ENCODE measurements around the gene FGF12. TPM values are rescaled to one million over a fixed set of nuclear protein-coding genes. Genes with fewer than 3 reads are reported as not detected.
A peak's percentile ranks its signal among the peaks of the same experiment; 100 is the strongest.

FGF12 gene
- total RNA-seq, 1 experiment from 2014 or later = 0.09 TPM

DNA sequence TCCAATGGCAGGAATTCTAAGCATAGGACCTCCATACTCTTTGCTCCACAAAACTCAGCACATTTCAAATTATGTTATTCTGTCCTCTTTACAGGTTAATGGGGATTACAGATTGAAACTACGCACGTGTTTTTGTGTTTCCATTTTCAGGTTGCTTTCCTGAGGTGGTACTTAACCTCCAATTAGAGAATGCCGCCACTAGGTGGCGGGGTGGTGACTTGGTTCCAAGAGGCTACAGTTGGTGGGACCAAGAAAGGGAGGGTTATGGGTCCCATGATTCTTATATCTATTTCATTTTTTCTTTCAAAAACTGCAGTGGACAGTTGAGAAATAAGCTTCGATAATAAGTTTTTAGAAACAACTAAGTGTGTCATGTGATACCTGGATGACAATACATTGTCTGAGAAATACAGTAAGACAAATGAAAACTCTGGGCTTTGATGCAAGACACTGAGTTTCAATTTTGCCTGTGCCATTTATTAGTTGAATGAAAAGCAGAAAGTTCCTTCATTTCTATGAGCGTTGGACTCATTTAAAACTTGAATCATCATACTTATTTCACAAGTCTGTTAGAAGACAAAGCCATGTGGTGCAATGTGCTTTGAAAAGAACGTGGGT, 539.0 kb downstream of the FGF12 start:
- POLR2A ChIA-PET = interaction anchor here (0.7 to 2.3 kb wide), 2 partner anchors 234 to 258 kb away, joined by 3 to 8 read pairs; no protein-coding TSS in a partner anchor
- H3K27me3 Mint-ChIP-seq (ENCODE audit: insufficient read depth, unreplicated experiment) = no peaks in the 10 kb centered on the region
- no TSS peak for BruUV-seq (replicated peaks)
- peaks cover 6% of the 10 kb centered on the region for H3K4me1 Mint-ChIP-seq (ENCODE audit: insufficient read depth, unreplicated experiment)
- intact Hi-C loops (cut with micrococcal nuclease) = loop anchor here (1.0 to 10.0 kb wide), 3 partner anchors 235 to 774 kb away; no protein-coding TSS in a partner anchor
- peak; percentile 68 for TF ChIP-seq CTCF (IDR thresholded peaks at IDR 0.05; ENCODE audit: unreplicated experiment)
- no peak overlapping the region for H3K27ac Mint-ChIP-seq (ENCODE audit: low read depth, unreplicated experiment)
- no peaks in the 10 kb centered on the region for H3K9me3 Mint-ChIP-seq (ENCODE audit: unreplicated experiment)
- no peaks in the 10 kb centered on the region for H3K36me3 Mint-ChIP-seq (ENCODE audit: insufficient read depth, unreplicated experiment)
- CTCF ChIA-PET = interaction anchor here (0.6 to 4.5 kb wide), 27 partner anchors 10 to 768 kb away, joined by 3 to 54 read pairs (median 4); no protein-coding TSS in a partner anchor
- no peak overlapping the region for H3K4me3 Mint-ChIP-seq (ENCODE audit: unreplicated experiment)
- DNase-seq (ENCODE audit: unreplicated experiment) = peak; percentile 71

DNA sequence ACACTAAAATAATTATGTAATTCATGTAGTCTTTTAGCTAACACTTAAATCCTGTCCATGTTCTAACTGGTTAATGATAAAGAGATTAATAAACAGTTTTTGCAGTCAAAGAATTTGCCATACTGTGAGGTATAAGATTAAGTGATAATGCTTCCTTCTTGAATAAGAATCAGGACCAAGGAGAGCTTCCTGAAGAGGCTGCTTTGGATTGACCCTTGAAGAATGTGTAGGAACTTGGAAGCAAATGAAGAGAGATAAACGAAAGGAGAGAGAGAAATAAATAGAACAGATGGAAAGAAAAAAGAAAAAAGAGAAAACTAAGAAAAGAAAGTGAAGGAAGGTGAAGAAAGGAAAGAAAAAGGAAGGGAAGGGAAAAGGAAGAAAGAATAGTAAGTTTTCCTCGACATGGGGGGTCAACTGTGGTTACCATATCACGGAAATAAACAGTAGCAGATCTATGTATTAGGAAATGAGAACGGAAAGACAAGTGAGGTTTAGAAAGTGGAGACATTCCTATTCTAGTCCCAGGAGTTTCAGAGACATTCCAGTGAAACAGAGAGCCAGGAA, 539.8 kb downstream of the FGF12 start:
- no peak overlapping the region for H3K27ac Mint-ChIP-seq (ENCODE audit: low read depth, unreplicated experiment)
- H3K9me3 Mint-ChIP-seq (ENCODE audit: unreplicated experiment) = no peaks in the 10 kb centered on the region
- no peaks in the 10 kb centered on the region for H3K36me3 Mint-ChIP-seq (ENCODE audit: insufficient read depth, unreplicated experiment)
- TF ChIP-seq CTCF (IDR thresholded peaks at IDR 0.05; ENCODE audit: unreplicated experiment) = no peak
- no peaks in the 10 kb centered on the region for H3K27me3 Mint-ChIP-seq (ENCODE audit: insufficient read depth, unreplicated experiment)
- DNase-seq (ENCODE audit: unreplicated experiment) = no peak
- POLR2A ChIA-PET = interaction anchor here (0.6 to 2.3 kb wide), 5 partner anchors 26 to 610 kb away, joined by 3 to 8 read pairs (median 3); no protein-coding TSS in a partner anchor
- intact Hi-C loops (cut with micrococcal nuclease) = loop anchor here (1.0 to 10.0 kb wide), 3 partner anchors 236 to 773 kb away; no protein-coding TSS in a partner anchor
- peak overlapping the region; percentile 0 for H3K4me3 Mint-ChIP-seq (ENCODE audit: unreplicated experiment)
- BruUV-seq (replicated peaks) = no TSS peak
- peaks cover 6% of the 10 kb centered on the region for H3K4me1 Mint-ChIP-seq (ENCODE audit: insufficient read depth, unreplicated experiment)
- CTCF ChIA-PET = interaction anchor here (0.5 to 4.5 kb wide), 26 partner anchors 9 to 1543 kb away, joined by 3 to 54 read pairs (median 4); no protein-coding TSS in a partner anchor

DNA sequence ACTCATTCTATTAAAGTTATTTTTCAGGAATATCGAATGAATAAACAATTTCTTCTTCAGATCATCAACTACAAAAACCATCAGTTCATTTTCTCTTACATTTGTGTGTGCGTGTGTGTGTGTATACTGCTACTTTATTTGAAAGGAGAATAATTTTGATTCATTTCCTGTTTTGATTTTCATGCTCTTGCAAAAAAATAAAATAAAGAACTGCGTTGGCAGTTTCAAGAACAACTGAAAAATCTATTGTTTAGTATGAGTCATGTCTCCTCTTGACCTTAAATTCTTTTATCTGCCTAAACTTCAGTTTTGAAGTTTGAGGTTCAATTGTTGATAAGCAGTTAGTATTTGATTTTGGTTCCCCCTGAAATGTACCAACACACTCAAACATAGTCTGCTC, 540.8 kb downstream of the FGF12 start:
- intact Hi-C loops (cut with micrococcal nuclease) = loop anchor here (10.0 kb wide), 1 partner anchor 772 kb away; no protein-coding TSS in a partner anchor
- DNase-seq (ENCODE audit: unreplicated experiment) = no peak
- POLR2A ChIA-PET = interaction anchor here (2.3 kb wide), 1 partner anchor 236 kb away, joined by 8 read pairs; no protein-coding TSS in a partner anchor
- BruUV-seq (replicated peaks) = no TSS peak
- Mint-ChIP-seq H3K27me3 (ENCODE audit: insufficient read depth, unreplicated experiment) (no peaks in the 10 kb centered on the region), H3K9me3 (ENCODE audit: unreplicated experiment) (no peaks in the 10 kb centered on the region), H3K4me3 (ENCODE audit: unreplicated experiment) (no peak overlapping the region), H3K4me1 (ENCODE audit: insufficient read depth, unreplicated experiment) (peaks cover 6% of the 10 kb centered on the region), H3K36me3 (ENCODE audit: insufficient read depth, unreplicated experiment) (no peaks in the 10 kb centered on the region), H3K27ac (ENCODE audit: low read depth, unreplicated experiment) (no peak overlapping the region)
- CTCF ChIA-PET = interaction anchor here (0.5 to 4.5 kb wide), 8 partner anchors 8 to 768 kb away, joined by 3 to 54 read pairs (median 4); no protein-coding TSS in a partner anchor
- no peak for TF ChIP-seq CTCF (IDR thresholded peaks at IDR 0.05; ENCODE audit: unreplicated experiment)

DNA sequence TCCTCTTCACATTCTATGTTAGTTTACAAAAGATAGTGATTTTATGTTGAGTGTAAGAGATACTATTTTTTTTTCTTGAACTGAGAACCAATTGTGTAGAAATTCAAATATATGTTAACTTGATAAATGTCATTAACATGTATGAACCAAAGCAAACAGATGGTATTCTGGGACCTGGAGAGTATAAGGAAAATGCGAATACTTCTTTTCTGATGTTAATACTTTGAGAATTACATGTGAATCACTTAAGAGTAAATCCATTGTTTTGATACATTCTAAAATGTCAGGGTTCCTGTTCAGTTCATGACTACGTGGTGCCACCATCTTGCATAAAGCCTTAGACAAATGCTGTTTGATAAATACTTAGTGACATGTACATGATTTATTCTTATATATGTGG, 541.3 kb downstream of the FGF12 start:
- no peaks in the 10 kb centered on the region for H3K36me3 Mint-ChIP-seq (ENCODE audit: insufficient read depth, unreplicated experiment)
- no peak for DNase-seq (ENCODE audit: unreplicated experiment)
- H3K4me3 Mint-ChIP-seq (ENCODE audit: unreplicated experiment) = no peak overlapping the region
- H3K4me1 Mint-ChIP-seq (ENCODE audit: insufficient read depth, unreplicated experiment) = peaks cover 6% of the 10 kb centered on the region
- no peaks in the 10 kb centered on the region for H3K27me3 Mint-ChIP-seq (ENCODE audit: insufficient read depth, unreplicated experiment)
- BruUV-seq (replicated peaks) = no TSS peak
- no peak overlapping the region for H3K27ac Mint-ChIP-seq (ENCODE audit: low read depth, unreplicated experiment)
- POLR2A ChIA-PET = interaction anchor here (2.3 kb wide), 1 partner anchor 237 kb away, joined by 8 read pairs; no protein-coding TSS in a partner anchor
- H3K9me3 Mint-ChIP-seq (ENCODE audit: unreplicated experiment) = no peaks in the 10 kb centered on the region
- no peak for TF ChIP-seq CTCF (IDR thresholded peaks at IDR 0.05; ENCODE audit: unreplicated experiment)
- CTCF ChIA-PET = interaction anchor here (1.6 to 4.5 kb wide), 3 partner anchors 8 to 237 kb away, joined by 7 to 49 read pairs (median 15); no protein-coding TSS in a partner anchor
- intact Hi-C loops (cut with micrococcal nuclease) = loop anchor here (10.0 kb wide), 1 partner anchor 771 kb away; no protein-coding TSS in a partner anchor

Data from MCF 10A (cell line).